ENCODE measurements around the gene CTSE. TPM values are rescaled to one million over a fixed set of nuclear protein-coding genes. Genes with fewer than 3 reads are reported as not detected.
"Not testable (repeated sequence)": the region's sequence is repeated elsewhere in the genome, so short reads cannot be mapped to it uniquely, and the experiment has no call there.

Gene CTSE
- total and polyA plus RNA-seq, 8 donors: 6.7 to 966 (median 138) TPM

DNA sequence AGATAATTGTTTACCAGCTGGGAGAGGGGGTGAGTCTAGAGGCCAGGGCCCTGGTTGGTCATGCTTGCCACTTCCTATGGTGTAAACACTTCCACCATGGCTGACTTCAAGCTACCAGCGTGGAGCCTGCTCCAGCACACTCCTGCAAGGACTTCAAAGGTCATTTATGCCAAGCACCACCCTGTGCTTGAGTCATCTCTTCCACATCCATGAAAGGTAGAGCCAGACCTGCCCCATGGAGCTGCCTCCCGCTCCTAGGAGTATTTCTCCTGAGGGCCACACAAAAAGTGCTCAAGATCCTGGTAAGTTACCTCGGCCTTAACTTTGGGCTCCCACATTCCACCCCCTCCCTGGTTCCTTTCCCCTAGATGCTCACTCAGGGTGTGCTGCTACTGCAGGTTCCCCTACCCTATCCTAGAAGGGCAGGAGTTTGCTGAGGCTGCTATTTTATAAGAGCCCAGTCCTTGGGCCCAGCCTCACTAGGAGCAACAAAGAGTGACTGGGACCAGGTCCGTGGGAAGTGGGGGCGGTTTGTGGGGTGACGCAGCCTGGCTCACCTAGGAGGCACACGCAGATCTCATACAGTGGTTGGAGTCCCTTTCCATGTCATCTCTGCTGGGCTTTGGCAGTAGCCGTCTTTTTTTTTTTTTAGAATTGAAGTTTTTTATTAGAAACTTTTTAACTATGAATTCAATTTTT lies 22.9 kb downstream of the CTSE start:
- WGBS, 5 donors: 75 to 88% (median 81%) methylated on average over 8 of the region's 8 CpGs
- peaks cover 32 to 52% (median 41%) of the 10 kb centered on the region in 4 donors for H3K4me1 ChIP-seq
- H3K27me3 ChIP-seq: no peaks in the 10 kb centered on the region
- H3K9me3 ChIP-seq: no peaks in the 10 kb centered on the region
- no peaks in the 10 kb centered on the region for H3K36me3 ChIP-seq
- no peak for DNase-seq
- peak overlapping the region in 3 of 5 donors; percentile 9 to 44 (median 18) for H3K27ac ChIP-seq
- TF ChIP-seq EP300 (IDR thresholded peaks at IDR 0.05) (no peak), POLR2AphosphoS5 (IDR thresholded peaks at IDR 0.05) (no peak), POLR2A (IDR thresholded peaks at IDR 0.05) (no peak)
- TF ChIP-seq, protein P1, sequence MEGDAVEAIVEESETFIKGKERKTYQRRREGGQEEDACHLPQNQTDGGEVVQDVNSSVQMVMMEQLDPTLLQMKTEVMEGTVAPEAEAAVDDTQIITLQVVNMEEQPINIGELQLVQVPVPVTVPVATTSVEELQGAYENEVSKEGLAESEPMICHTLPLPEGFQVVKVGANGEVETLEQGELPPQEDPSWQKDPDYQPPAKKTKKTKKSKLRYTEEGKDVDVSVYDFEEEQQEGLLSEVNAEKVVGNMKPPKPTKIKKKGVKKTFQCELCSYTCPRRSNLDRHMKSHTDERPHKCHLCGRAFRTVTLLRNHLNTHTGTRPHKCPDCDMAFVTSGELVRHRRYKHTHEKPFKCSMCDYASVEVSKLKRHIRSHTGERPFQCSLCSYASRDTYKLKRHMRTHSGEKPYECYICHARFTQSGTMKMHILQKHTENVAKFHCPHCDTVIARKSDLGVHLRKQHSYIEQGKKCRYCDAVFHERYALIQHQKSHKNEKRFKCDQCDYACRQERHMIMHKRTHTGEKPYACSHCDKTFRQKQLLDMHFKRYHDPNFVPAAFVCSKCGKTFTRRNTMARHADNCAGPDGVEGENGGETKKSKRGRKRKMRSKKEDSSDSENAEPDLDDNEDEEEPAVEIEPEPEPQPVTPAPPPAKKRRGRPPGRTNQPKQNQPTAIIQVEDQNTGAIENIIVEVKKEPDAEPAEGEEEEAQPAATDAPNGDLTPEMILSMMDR (IDR thresholded peaks at IDR 0.05): no peak
- intact Hi-C loops (cut with DNase I; ENCODE audit: low total_unique reads): no loop called here
- H3K4me3 ChIP-seq: no peak overlapping the region

DNA sequence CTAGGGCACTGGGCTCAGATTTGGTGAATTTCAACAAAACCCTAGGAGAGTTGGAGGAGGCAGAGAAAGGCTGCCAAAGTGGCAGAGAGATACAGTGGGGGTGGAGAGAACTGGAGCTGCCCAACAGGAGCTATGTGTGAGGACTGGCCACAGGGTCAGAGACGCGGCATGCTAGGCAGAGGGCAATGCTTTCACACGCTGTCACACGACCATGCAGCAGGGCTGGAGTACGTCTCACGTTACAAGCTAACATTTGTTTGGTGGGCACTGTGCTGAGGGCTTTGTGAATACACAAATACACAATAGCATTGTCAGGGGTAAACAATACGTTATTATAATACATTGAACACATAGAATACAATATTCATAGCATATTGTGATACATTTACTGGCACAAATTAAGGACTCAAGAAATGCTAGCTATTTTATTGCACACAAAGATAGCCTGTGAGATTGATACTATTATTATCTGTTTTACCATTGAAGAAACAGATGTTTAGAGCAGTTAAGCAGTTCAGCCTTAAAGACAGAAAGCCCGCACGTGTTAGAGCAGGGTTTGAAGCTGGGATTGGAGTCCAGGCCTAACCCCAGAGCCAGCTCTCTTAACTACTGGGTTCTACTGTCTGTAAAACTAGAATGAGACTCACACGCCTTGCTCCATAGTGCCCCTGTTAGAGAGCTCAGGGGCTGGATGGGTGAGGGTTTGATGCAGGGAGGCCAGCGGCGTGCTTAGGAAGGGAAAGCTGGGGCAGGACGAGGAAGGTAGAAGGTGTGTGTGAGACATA lies 25.0 kb downstream of the CTSE start:
- Histone ChIP-seq H3K4me1 (peaks cover 24 to 34% (median 30%) of the 10 kb centered on the region in 4 donors), H3K4me3 (no peak overlapping the region), H3K9me3 (no peaks in the 10 kb centered on the region), H3K36me3 (peaks cover 0 to 4% (median 0%) of the 10 kb centered on the region in 4 donors), H3K27me3 (no peaks in the 10 kb centered on the region), H3K27ac (no peak overlapping the region)
- intact Hi-C loops (cut with DNase I; ENCODE audit: low total_unique reads): no loop called here
- TF ChIP-seq POLR2AphosphoS5 (IDR thresholded peaks at IDR 0.05): no peak
- TF ChIP-seq, protein P1 (IDR thresholded peaks at IDR 0.05): no peak
- TF ChIP-seq POLR2A (IDR thresholded peaks at IDR 0.05): no peak
- no peak for TF ChIP-seq EP300 (IDR thresholded peaks at IDR 0.05)
- WGBS, 5 donors: 72 to 86% (median 73%) methylated on average over 13 of the region's 13 CpGs
- DNase-seq: no peak

DNA sequence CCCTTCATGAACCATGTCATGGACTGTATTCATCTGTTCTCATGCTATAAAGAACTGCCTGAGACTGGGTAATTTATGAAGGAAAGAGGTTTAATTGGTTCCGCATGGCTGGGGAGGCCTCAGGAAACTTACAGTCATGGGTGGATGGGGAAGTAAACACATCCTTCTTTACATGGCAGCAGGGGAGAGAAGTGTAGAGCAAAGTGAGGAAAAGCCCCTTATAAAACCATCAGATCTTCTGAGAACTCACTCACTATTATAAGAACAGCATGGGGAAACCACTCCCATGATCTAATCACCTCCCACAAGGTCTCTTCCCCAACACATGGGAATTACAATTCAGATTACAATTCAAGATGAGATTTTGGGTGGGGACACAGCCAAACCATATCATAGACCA lies 27.1 kb downstream of the CTSE start:
- H3K9me3 ChIP-seq; H3K27ac ChIP-seq; H3K4me3 ChIP-seq; DNase-seq; H3K27me3 ChIP-seq; intact Hi-C loops (cut with DNase I; ENCODE audit: low total_unique reads): not testable (repeated sequence)
- WGBS, 5 donors: 90 to 98% (median 91%) methylated on average over 1 of the region's 1 CpG
- H3K4me1 ChIP-seq: peaks cover 5 to 14% (median 10%) of the 10 kb centered on the region in 4 donors
- peaks cover 0 to 23% (median 18%) of the 10 kb centered on the region in 4 donors for H3K36me3 ChIP-seq

DNA sequence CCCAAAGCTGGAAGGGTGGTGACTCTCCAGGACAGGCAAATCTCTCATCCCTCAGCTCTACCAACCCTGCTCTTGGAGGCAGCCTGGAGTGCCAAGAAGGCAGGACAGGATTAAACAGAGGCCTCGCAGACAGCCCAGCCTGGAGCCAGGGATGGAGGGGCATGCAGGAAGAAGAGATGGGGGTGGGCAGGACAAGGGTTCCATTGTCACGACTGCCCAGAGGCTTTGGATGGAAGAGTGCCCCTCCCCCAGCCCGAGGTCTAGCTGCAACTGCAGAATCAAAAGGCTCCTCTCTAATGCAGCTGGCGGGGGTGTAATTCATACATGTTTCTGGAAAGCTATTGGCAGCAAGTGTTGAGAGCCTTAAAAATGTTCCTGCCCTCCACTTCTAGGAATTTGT lies 29.3 kb downstream of the CTSE start:
- peak in 1 of 2 donors; percentile 71 for DNase-seq

More for the DNA sequence above, 29.3 kb downstream of the CTSE start:
- 61 to 76% (median 68%) methylated on average over 4 of the region's 4 CpGs for WGBS, 5 donors
- no peak for TF ChIP-seq EP300 (IDR thresholded peaks at IDR 0.05)
- TF ChIP-seq, protein P1 (IDR thresholded peaks at IDR 0.05): no peak
- no peak for TF ChIP-seq POLR2AphosphoS5 (IDR thresholded peaks at IDR 0.05)
- no peak for TF ChIP-seq POLR2A (IDR thresholded peaks at IDR 0.05)
- H3K27ac ChIP-seq: no peak overlapping the region
- intact Hi-C loops (cut with DNase I; ENCODE audit: low total_unique reads): no loop called here
- H3K4me1 ChIP-seq: no peaks in the 10 kb centered on the region
- no peak overlapping the region for H3K4me3 ChIP-seq
- no peaks in the 10 kb centered on the region for H3K9me3 ChIP-seq
- peaks cover 0 to 39% (median 29%) of the 10 kb centered on the region in 4 donors for H3K36me3 ChIP-seq
- no peaks in the 10 kb centered on the region for H3K27me3 ChIP-seq

All from stomach (tissue), 9 donors.